ENCODE results near the gene MRPL10.

GRCh38 chr17:47797797-47798196, 33.5 kb downstream of the MRPL10 start:
- TF ChIP-seq, protein P1, sequence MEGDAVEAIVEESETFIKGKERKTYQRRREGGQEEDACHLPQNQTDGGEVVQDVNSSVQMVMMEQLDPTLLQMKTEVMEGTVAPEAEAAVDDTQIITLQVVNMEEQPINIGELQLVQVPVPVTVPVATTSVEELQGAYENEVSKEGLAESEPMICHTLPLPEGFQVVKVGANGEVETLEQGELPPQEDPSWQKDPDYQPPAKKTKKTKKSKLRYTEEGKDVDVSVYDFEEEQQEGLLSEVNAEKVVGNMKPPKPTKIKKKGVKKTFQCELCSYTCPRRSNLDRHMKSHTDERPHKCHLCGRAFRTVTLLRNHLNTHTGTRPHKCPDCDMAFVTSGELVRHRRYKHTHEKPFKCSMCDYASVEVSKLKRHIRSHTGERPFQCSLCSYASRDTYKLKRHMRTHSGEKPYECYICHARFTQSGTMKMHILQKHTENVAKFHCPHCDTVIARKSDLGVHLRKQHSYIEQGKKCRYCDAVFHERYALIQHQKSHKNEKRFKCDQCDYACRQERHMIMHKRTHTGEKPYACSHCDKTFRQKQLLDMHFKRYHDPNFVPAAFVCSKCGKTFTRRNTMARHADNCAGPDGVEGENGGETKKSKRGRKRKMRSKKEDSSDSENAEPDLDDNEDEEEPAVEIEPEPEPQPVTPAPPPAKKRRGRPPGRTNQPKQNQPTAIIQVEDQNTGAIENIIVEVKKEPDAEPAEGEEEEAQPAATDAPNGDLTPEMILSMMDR (IDR thresholded peaks at IDR 0.05) = no peak
- TF ChIP-seq POLR2A (IDR thresholded peaks at IDR 0.05) = no peak
